ENCODE data around the gene FABP6. TPM values are rescaled to one million over a fixed set of nuclear protein-coding genes. Genes with fewer than 3 reads are reported as not detected.

The FABP6 gene
- total and polyA plus RNA-seq, 9 of the 15 experiments (the other 6 are each of a cell fraction or from before 2014, with no cell fraction given): 0.11 to 0.33 (median 0.21) TPM; not detected in 4

- TF ChIP-seq ZNF174 (CRISPR knock-in tag; IDR thresholded peaks at IDR 0.05) (no peak), ZNF133 (CRISPR knock-in tag; IDR thresholded peaks at IDR 0.05) (no peak)
- TF ChIP-seq, protein P1, sequence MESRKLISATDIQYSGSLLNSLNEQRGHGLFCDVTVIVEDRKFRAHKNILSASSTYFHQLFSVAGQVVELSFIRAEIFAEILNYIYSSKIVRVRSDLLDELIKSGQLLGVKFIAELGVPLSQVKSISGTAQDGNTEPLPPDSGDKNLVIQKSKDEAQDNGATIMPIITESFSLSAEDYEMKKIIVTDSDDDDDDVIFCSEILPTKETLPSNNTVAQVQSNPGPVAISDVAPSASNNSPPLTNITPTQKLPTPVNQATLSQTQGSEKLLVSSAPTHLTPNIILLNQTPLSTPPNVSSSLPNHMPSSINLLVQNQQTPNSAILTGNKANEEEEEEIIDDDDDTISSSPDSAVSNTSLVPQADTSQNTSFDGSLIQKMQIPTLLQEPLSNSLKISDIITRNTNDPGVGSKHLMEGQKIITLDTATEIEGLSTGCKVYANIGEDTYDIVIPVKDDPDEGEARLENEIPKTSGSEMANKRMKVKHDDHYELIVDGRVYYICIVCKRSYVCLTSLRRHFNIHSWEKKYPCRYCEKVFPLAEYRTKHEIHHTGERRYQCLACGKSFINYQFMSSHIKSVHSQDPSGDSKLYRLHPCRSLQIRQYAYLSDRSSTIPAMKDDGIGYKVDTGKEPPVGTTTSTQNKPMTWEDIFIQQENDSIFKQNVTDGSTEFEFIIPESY (CRISPR knock-in tag; IDR thresholded peaks at IDR 0.05): 0 out of 2 replicates have a peak, but pooled peaks have one; percentile 36
- POLR2A ChIA-PET: no interaction called here
- Histone ChIP-seq H3K36me3 (ENCODE audit: control insufficient read depth, insufficient read depth, low read length) (no peaks in the 10 kb centered on the region), H3K4me3 (no peak overlapping the region), H3K9ac (ENCODE audit: insufficient read depth in 1 of 2, low read depth in 2 of 2, low read length in 2 of 2) (no peak overlapping the region), H4K20me1 (replicated peaks; ENCODE audit: control insufficient read depth, insufficient read depth, low read length) (no peaks in the 10 kb centered on the region), H3K27ac (ENCODE audit: extremely low read depth, low read depth, low read length) (no peak overlapping the region), H3K4me2 (ENCODE audit: insufficient read depth, low read length) (no peak overlapping the region), H3K9me3 (replicated peaks; ENCODE audit: control insufficient read depth, insufficient read depth, low read depth, low read length) (no peaks in the 10 kb centered on the region), H3K79me2 (ENCODE audit: control insufficient read depth, insufficient read depth, low read length) (no peaks in the 10 kb centered on the region), H2AFZ (ENCODE audit: low read depth, low read length) (no peak overlapping the region), H3K27me3 (ENCODE audit: control insufficient read depth in 2 of 2, insufficient read depth in 2 of 2, low read length in 2 of 2) (peaks cover 8 to 20% of the 10 kb centered on the region in 2 experiments), H3K9me1 (ENCODE audit: control insufficient read depth, insufficient read depth, low read length) (no peaks in the 10 kb centered on the region), H3K4me1 (replicated peaks in 1 of 2; ENCODE audit: control insufficient read depth in 2 of 2, insufficient read depth in 2 of 2, low read length in 2 of 2) (no peaks in the 10 kb centered on the region; a peak in 1 of 5 replicates)
- in situ Hi-C loops (cut with MboI) (no loop called here), intact Hi-C loops (cut with micrococcal nuclease) (no loop called here)
- no peak for DNase-seq (ENCODE audit: extremely low read depth in 1 of 4, low spot score in 3 of 4)
- BruUV-seq (replicated peaks): no TSS peak
- FAIRE-seq: no peak
- CTCF ChIA-PET (ENCODE audit: low intra/inter-chr PET ratio): interaction anchor here (1.0 kb wide), 1 partner anchor 116 kb away, joined by 5 read pairs; no protein-coding TSS in a partner anchor
- no peak for ATAC-seq
- WGBS (ENCODE audit: insufficient coverage, low coverage, missing lambda C conversion rate): 33% methylated on average over 9 of the region's 9 CpGs
Measured at GRCh38 chr5:160230686-160231527, 1.6 kb downstream of the FABP6 start.

Data from K562 (cell line).